ENCODE data around the gene PEAK3. TPM values are rescaled to one million over a fixed set of nuclear protein-coding genes. Genes with fewer than 3 reads are reported as not detected.
A peak's percentile ranks its signal among the peaks of the same experiment; 100 is the strongest.
"Not testable (repeated sequence)": the region's sequence is repeated elsewhere in the genome, so short reads cannot be mapped to it uniquely, and the experiment has no call there.

Gene PEAK3
- polyA plus RNA-seq, 2 donors, result 0.02 to 0.06 TPM

DNA sequence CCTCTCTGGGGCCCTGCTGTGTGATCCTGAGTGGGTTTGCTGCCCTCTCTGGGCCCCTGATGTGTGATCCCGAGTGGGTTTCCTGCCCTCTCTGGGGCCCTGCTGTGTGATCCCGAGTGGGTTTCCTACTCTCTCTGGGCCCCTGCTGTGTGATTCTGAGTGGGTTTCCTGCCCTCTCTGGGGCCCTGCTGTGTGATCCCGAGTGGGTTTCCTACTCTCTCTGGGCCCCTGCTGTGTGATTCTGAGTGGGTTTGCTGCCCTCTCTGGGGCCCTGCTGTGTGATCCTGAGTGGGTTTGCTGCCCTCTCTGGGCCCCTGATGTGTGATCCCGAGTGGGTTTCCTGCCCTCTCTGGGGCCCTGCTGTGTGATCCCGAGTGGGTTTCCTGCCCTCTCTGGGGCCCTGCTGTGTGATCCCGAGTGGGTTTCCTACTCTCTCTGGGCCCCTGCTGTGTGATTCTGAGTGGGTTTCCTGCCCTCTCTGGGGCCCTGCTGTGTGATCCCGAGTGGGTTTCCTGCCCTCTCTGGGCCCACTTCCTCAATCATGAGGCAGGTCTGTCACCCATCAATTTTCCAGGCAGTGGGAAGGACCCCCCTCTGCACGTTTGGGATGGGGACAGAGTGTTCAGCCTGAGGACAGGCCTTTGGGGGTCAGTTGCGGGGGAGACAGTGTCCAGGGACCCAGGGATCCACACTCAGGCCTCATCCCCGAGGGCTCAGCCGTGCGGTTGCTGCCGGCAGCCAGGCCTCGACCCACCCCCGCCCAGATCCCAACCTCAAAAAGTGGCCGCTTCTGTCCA, 512 bp downstream of the PEAK3 start:
- H3K36me3 ChIP-seq (ENCODE audit: control insufficient read depth in 2 of 2, insufficient read depth in 2 of 2, low read length in 1 of 2); H3K4me1 ChIP-seq (ENCODE audit: control insufficient read depth in 2 of 2, insufficient read depth in 2 of 2, low read length in 1 of 2); H3K27me3 ChIP-seq (ENCODE audit: control insufficient read depth in 1 of 2, insufficient read depth in 2 of 2, low read length in 2 of 2); H3K9me3 ChIP-seq (ENCODE audit: control insufficient read depth in 2 of 2, insufficient read depth in 1 of 2, low read depth in 1 of 2, low read length in 1 of 2): not testable (repeated sequence)
- Histone ChIP-seq H3K27ac (ENCODE audit: low read depth in 2 of 2, low read length in 1 of 2) (peak overlapping the region in 1 of 2 donors; percentile 48), H3K4me3 (ENCODE audit: low read depth in 1 of 2, low read length in 2 of 2) (peak overlapping the region in 1 of 2 donors; percentile 24)
- 27 to 30% methylated on average over 16 of the region's 16 CpGs for WGBS, 2 donors

GRCh38 chr19:2280633-2281264, 1.2 kb downstream of the PEAK3 start:
- no peak overlapping the region for H3K27ac ChIP-seq (ENCODE audit: low read depth in 2 of 2, low read length in 1 of 2)
- no peaks in the 10 kb centered on the region for H3K9me3 ChIP-seq (ENCODE audit: control insufficient read depth in 2 of 2, insufficient read depth in 1 of 2, low read depth in 1 of 2, low read length in 1 of 2)
- no peaks in the 10 kb centered on the region for H3K27me3 ChIP-seq (ENCODE audit: control insufficient read depth in 1 of 2, insufficient read depth in 2 of 2, low read length in 2 of 2)
- WGBS, 2 donors, result 67 to 80% methylated on average over 26 of the region's 26 CpGs
- H3K4me3 ChIP-seq (ENCODE audit: low read depth in 1 of 2, low read length in 2 of 2), result no peak overlapping the region
- peaks cover 4 to 12% of the 10 kb centered on the region in 2 donors for H3K4me1 ChIP-seq (ENCODE audit: control insufficient read depth in 2 of 2, insufficient read depth in 2 of 2, low read length in 1 of 2)
- peaks cover 0 to 4% of the 10 kb centered on the region in 2 donors for H3K36me3 ChIP-seq (ENCODE audit: control insufficient read depth in 2 of 2, insufficient read depth in 2 of 2, low read length in 1 of 2)

DNA sequence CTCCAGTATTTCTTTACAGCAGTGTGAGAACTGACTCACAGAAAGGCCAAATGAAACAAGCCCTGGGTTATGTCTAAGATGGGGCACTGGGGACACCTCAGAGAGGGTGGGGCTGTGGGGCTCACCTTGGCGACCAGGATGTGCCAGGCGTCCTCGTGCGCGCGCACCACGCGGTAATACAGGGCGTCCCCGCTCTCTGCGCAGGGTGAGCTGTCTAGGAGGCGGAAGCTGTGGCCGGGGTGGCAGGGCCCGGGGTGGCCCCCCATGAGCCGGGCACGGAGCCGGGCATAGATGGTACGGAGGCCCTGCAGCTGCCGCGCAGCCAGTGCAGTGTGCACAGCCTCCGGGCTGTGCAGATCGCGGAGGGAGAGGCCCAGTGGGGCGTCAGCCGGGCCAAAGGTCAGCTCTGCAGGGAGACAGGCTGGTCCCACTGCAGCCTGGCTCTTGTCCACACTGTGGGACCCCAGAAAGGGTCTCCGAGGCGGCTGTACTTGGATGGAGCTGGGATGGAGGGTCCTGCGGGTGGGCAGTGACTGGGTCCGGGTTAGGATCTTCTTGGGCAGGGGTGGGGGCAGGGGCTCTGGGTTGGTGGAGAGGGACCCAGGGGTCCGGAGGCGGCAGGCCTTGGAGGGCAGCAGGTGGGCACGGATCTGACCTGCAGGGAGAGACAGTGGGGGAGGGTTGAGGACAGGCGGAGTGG, 3.4 kb downstream of the PEAK3 start:
- 83 to 88% methylated on average over 33 of the region's 33 CpGs for WGBS, 2 donors
- Histone ChIP-seq H3K27me3 (ENCODE audit: control insufficient read depth in 1 of 2, insufficient read depth in 2 of 2, low read length in 2 of 2) (no peaks in the 10 kb centered on the region), H3K27ac (ENCODE audit: low read depth in 2 of 2, low read length in 1 of 2) (no peak overlapping the region), H3K36me3 (ENCODE audit: control insufficient read depth in 2 of 2, insufficient read depth in 2 of 2, low read length in 1 of 2) (peaks cover 0 to 6% of the 10 kb centered on the region in 2 donors), H3K4me3 (ENCODE audit: low read depth in 1 of 2, low read length in 2 of 2) (no peak overlapping the region), H3K9me3 (ENCODE audit: control insufficient read depth in 2 of 2, insufficient read depth in 1 of 2, low read depth in 1 of 2, low read length in 1 of 2) (no peaks in the 10 kb centered on the region), H3K4me1 (ENCODE audit: control insufficient read depth in 2 of 2, insufficient read depth in 2 of 2, low read length in 1 of 2) (peaks cover 7 to 21% of the 10 kb centered on the region in 2 donors)

DNA sequence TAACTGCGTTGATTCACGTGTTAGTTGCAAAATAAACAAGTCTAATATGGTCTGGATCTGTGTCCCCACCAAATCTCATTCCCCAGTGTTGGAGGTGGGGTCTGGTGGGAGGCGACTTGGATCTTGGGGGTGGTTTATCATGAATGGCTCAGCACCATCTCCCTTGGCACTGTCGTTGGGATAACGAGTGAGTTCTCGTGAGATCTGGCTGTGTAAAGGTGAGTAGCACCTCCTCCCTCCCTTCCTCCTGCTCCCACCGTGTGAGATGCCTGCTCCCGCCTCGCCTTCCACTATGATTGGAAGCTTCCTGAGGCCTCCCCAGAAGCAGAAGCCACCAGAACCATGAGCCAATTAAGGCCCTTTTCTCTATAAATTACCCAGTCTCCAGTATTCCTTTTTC, 4.8 kb downstream of the PEAK3 start:
- 80% methylated on average over 9 of the region's 9 CpGs for WGBS, 2 donors
- H3K4me1 ChIP-seq (ENCODE audit: control insufficient read depth in 2 of 2, insufficient read depth in 2 of 2, low read length in 1 of 2), result peaks cover 5 to 28% of the 10 kb centered on the region in 2 donors

GRCh38 chr19:2276429-2276986, 5.5 kb downstream of the PEAK3 start:
- Histone ChIP-seq H3K36me3 (ENCODE audit: control insufficient read depth in 2 of 2, insufficient read depth in 2 of 2, low read length in 1 of 2) (peaks cover 5 to 23% of the 10 kb centered on the region in 2 donors), H3K4me3 (ENCODE audit: low read depth in 1 of 2, low read length in 2 of 2) (no peak overlapping the region), H3K4me1 (ENCODE audit: control insufficient read depth in 2 of 2, insufficient read depth in 2 of 2, low read length in 1 of 2) (peaks cover 5 to 30% of the 10 kb centered on the region in 2 donors), H3K27ac (ENCODE audit: low read depth in 2 of 2, low read length in 1 of 2) (peak overlapping the region; percentile 3 to 56), H3K9me3 (ENCODE audit: control insufficient read depth in 2 of 2, insufficient read depth in 1 of 2, low read depth in 1 of 2, low read length in 1 of 2) (no peaks in the 10 kb centered on the region), H3K27me3 (ENCODE audit: control insufficient read depth in 1 of 2, insufficient read depth in 2 of 2, low read length in 2 of 2) (no peaks in the 10 kb centered on the region)
- 85 to 93% methylated on average over 28 of the region's 28 CpGs for WGBS, 2 donors

More for the DNA sequence above, 4.8 kb downstream of the PEAK3 start:
- Histone ChIP-seq H3K27ac (ENCODE audit: low read depth in 2 of 2, low read length in 1 of 2) (no peak overlapping the region), H3K4me3 (ENCODE audit: low read depth in 1 of 2, low read length in 2 of 2) (no peak overlapping the region), H3K27me3 (ENCODE audit: control insufficient read depth in 1 of 2, insufficient read depth in 2 of 2, low read length in 2 of 2) (no peaks in the 10 kb centered on the region), H3K9me3 (ENCODE audit: control insufficient read depth in 2 of 2, insufficient read depth in 1 of 2, low read depth in 1 of 2, low read length in 1 of 2) (no peaks in the 10 kb centered on the region), H3K36me3 (ENCODE audit: control insufficient read depth in 2 of 2, insufficient read depth in 2 of 2, low read length in 1 of 2) (peaks cover 5 to 18% of the 10 kb centered on the region in 2 donors)

DNA sequence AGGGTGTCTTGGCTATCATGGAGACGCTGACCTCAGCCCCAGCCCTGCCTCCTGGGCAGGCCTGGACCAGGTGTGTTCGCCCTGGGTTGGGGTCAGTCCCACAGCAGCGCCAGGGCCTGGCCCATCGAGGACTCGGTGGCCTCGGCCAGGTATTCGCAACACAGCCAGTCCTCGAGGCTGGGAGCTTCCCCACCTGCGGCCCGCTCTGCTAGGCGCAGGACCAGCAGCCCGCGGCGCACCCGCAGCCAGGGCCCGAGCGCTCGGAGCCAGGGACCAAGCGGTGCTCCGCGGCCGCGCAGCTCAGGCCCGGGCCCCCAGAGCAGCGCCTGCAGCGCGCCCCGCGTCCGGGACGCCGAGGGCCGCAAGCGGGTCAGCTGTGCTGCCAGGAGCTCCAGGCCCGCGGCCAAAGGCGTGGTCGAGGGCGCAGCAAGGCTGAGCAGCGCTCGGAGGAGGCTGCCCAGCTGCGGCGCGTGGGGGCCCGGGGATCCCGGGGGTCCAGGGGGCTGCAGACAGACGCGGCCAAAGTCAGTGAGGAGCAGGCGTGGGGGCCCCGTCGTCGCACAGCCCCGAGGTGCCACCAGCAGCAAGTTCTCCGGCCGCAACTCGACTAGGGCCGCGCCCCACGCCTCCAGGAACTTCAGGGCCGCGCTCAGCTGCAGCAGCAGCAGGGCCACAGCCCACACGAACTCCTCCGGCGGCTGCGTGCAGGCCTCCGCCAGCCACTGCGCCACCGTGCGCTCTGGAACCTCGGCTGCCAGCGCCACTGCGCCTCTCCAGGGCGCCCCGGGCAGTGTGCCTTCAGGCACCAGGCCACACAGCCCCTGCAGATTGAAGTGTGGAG, 6.2 kb downstream of the PEAK3 start:
- 49 to 56% methylated on average over 64 to 74 of the region's 74 CpGs for WGBS, 2 donors
- Histone ChIP-seq H3K4me3 (ENCODE audit: low read depth in 1 of 2, low read length in 2 of 2) (no peak overlapping the region), H3K27ac (ENCODE audit: low read depth in 2 of 2, low read length in 1 of 2) (peak overlapping the region; percentile 13 to 56), H3K9me3 (ENCODE audit: control insufficient read depth in 2 of 2, insufficient read depth in 1 of 2, low read depth in 1 of 2, low read length in 1 of 2) (no peaks in the 10 kb centered on the region), H3K36me3 (ENCODE audit: control insufficient read depth in 2 of 2, insufficient read depth in 2 of 2, low read length in 1 of 2) (peaks cover 5 to 23% of the 10 kb centered on the region in 2 donors), H3K27me3 (ENCODE audit: control insufficient read depth in 1 of 2, insufficient read depth in 2 of 2, low read length in 2 of 2) (no peaks in the 10 kb centered on the region), H3K4me1 (ENCODE audit: control insufficient read depth in 2 of 2, insufficient read depth in 2 of 2, low read length in 1 of 2) (peaks cover 5 to 30% of the 10 kb centered on the region in 2 donors)

DNA sequence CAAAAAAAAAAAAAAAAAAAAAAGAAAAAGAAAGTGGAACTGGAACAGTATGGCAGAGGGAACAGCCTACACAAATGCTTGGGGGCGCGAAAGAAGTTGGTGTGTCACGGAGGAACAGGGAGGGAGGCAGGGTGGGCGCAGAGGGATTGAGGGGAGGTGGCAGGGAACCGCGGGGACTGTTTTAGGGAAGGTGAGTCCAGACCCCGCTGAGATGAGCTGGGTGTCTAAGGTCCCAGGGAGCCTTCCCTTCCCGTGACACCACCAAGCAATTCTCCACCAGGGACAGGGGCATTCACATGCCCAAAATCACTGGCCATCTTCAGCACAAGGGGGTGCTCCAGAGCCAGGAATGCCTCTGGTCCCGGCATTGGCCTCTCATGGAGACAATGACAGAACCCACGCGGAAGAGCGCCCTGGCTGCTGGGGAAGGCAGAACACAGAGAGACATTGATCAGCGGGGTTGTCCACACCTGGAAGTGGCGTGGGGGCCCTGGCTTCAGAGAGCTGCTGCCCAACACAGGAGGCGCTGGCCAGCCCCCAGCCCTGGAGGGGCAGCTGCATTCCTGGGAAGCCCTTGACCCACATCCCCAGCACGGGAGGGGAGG, 6.9 kb downstream of the PEAK3 start:
- H3K27me3 ChIP-seq (ENCODE audit: control insufficient read depth in 1 of 2, insufficient read depth in 2 of 2, low read length in 2 of 2), result no peaks in the 10 kb centered on the region
- no peak overlapping the region for H3K4me3 ChIP-seq (ENCODE audit: low read depth in 1 of 2, low read length in 2 of 2)
- H3K9me3 ChIP-seq (ENCODE audit: control insufficient read depth in 2 of 2, insufficient read depth in 1 of 2, low read depth in 1 of 2, low read length in 1 of 2), result no peaks in the 10 kb centered on the region
- peaks cover 5 to 30% of the 10 kb centered on the region in 2 donors for H3K4me1 ChIP-seq (ENCODE audit: control insufficient read depth in 2 of 2, insufficient read depth in 2 of 2, low read length in 1 of 2)
- peak overlapping the region in 1 of 2 donors; percentile 13 for H3K27ac ChIP-seq (ENCODE audit: low read depth in 2 of 2, low read length in 1 of 2)
- WGBS, 2 donors, result 54 to 58% methylated on average over 14 to 16 of the region's 16 CpGs
- H3K36me3 ChIP-seq (ENCODE audit: control insufficient read depth in 2 of 2, insufficient read depth in 2 of 2, low read length in 1 of 2), result peaks cover 5 to 23% of the 10 kb centered on the region in 2 donors

DNA sequence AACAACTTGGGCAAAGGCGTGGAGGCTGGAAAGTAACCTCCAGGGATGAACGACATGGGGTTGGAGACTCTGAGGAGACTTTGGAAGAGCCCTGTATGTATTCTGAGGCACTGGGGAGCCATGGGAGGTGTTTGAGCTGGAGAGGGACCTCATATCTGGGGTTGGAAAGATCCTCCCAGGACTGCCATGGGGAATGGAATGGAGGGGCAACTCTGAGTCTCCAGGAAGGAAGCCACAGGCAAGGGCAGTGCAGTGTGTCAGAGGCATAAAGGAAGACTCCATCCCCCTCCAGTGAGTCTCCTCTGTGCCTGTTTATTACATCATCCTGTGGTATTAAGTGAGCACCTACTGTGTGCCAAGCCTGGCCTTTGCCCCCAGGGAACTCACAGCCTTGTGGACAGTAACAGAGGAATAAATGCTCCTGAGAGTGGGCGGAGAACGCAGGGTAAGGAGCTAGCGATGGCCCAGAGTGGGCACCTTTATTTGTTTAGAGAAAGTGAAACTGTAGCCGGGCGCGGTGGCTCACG, 7.7 kb downstream of the PEAK3 start:
- H3K9me3 ChIP-seq (ENCODE audit: control insufficient read depth in 2 of 2, insufficient read depth in 1 of 2, low read depth in 1 of 2, low read length in 1 of 2), result no peaks in the 10 kb centered on the region
- peaks cover 5 to 23% of the 10 kb centered on the region in 2 donors for H3K36me3 ChIP-seq (ENCODE audit: control insufficient read depth in 2 of 2, insufficient read depth in 2 of 2, low read length in 1 of 2)
- H3K4me3 ChIP-seq (ENCODE audit: low read depth in 1 of 2, low read length in 2 of 2), result no peak overlapping the region
- H3K27ac ChIP-seq (ENCODE audit: low read depth in 2 of 2, low read length in 1 of 2), result peak overlapping the region; percentile 6 to 77
- peaks cover 5 to 30% of the 10 kb centered on the region in 2 donors for H3K4me1 ChIP-seq (ENCODE audit: control insufficient read depth in 2 of 2, insufficient read depth in 2 of 2, low read length in 1 of 2)
- 81 to 88% methylated on average over 9 of the region's 9 CpGs for WGBS, 2 donors
- no peaks in the 10 kb centered on the region for H3K27me3 ChIP-seq (ENCODE audit: control insufficient read depth in 1 of 2, insufficient read depth in 2 of 2, low read length in 2 of 2)
